HL-60 (cell line): ENCODE measurements around the gene IL20.

Experiments used
- DNase-seq, 2 experiments: peaks; one replicate each; pipeline ENCODE4 v3.0.0-alpha.2; 2010 to 2020; ENCODE audit warnings: low read depth in 1 of 2, low spot score in 1 of 2
- H3K27ac ChIP-seq: fragments of 250-450 bp; sonication (Bioruptor Pico); replicated peaks from 2 replicates; pipeline ENCODE4 v1.5.1; 2020; ENCODE audit warnings: mild to moderate bottlenecking, moderate library complexity
- H3K27me3 ChIP-seq: fragments of 250-450 bp; sonication (Bioruptor Pico); 2 replicates; pipeline ENCODE4 v1.5.1; 2021; ENCODE audit warnings: mild to moderate bottlenecking, moderate library complexity; ENCODE audit not compliant: insufficient read depth, poor library complexity, severe bottlenecking
- H3K4me3 ChIP-seq: replicated peaks from 2 replicates; pipeline ENCODE4 v1.5.1; 2011; ENCODE audit warnings: mild to moderate bottlenecking, control low read depth, low read length; ENCODE audit not compliant: insufficient read depth
- GABPA ChIP-seq: IDR thresholded peaks from 2 replicates; pipeline ENCODE4 v1.6.1; 2012; ENCODE audit warnings: low read depth
- POLR2AphosphoS5 ChIP-seq: IDR thresholded peaks from 2 replicates; pipeline ENCODE4 v1.6.1; 2012; ENCODE audit warnings: low read depth
- SPI1 ChIP-seq: IDR thresholded peaks from 2 replicates; pipeline ENCODE4 v1.6.1; 2012; ENCODE audit warnings: low read depth, mild to moderate bottlenecking, borderline replicate concordance
- TF ChIP-seq, protein P1 (sequence below): IDR thresholded peaks from one replicate; pipeline ENCODE4 v1.5.1; 2011; ENCODE audit warnings: low read length, control low read depth, inconsistent platforms; ENCODE audit not compliant: insufficient read depth
- TF ChIP-seq, protein P2 (sequence below): IDR thresholded peaks from 2 replicates; pipeline ENCODE4 v1.6.1; 2012; ENCODE audit warnings: low read depth; ENCODE audit not compliant: insufficient replicate concordance

Gene IL20

DNA sequence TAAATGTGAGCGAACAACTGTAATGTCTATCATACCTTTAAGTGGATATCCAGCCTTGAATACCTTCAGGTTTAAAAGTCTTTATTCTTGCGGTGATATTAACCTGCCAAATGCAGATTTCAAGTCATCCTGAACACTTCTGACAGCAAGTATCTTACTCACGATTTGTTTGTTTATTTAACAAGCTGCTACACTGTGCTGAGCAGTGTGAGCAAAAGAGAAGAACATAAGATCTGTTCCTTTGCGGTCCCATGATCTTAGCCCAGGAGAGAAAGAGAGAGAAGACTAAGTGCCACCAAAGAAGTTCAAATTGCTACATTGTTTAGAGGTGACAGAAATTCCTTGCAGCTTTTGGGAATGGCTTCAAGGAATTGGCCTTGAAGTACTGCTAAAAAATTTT lies 22.3 kb downstream of the IL20 start:
- peaks cover 18% of the 10 kb centered on the region for H3K27me3 ChIP-seq
- H3K4me3 ChIP-seq = no peak overlapping the region
- no peak for DNase-seq
- H3K27ac ChIP-seq = no peak overlapping the region
- TF ChIP-seq, protein P1, sequence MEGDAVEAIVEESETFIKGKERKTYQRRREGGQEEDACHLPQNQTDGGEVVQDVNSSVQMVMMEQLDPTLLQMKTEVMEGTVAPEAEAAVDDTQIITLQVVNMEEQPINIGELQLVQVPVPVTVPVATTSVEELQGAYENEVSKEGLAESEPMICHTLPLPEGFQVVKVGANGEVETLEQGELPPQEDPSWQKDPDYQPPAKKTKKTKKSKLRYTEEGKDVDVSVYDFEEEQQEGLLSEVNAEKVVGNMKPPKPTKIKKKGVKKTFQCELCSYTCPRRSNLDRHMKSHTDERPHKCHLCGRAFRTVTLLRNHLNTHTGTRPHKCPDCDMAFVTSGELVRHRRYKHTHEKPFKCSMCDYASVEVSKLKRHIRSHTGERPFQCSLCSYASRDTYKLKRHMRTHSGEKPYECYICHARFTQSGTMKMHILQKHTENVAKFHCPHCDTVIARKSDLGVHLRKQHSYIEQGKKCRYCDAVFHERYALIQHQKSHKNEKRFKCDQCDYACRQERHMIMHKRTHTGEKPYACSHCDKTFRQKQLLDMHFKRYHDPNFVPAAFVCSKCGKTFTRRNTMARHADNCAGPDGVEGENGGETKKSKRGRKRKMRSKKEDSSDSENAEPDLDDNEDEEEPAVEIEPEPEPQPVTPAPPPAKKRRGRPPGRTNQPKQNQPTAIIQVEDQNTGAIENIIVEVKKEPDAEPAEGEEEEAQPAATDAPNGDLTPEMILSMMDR = no peak
- TF ChIP-seq, protein P2, sequence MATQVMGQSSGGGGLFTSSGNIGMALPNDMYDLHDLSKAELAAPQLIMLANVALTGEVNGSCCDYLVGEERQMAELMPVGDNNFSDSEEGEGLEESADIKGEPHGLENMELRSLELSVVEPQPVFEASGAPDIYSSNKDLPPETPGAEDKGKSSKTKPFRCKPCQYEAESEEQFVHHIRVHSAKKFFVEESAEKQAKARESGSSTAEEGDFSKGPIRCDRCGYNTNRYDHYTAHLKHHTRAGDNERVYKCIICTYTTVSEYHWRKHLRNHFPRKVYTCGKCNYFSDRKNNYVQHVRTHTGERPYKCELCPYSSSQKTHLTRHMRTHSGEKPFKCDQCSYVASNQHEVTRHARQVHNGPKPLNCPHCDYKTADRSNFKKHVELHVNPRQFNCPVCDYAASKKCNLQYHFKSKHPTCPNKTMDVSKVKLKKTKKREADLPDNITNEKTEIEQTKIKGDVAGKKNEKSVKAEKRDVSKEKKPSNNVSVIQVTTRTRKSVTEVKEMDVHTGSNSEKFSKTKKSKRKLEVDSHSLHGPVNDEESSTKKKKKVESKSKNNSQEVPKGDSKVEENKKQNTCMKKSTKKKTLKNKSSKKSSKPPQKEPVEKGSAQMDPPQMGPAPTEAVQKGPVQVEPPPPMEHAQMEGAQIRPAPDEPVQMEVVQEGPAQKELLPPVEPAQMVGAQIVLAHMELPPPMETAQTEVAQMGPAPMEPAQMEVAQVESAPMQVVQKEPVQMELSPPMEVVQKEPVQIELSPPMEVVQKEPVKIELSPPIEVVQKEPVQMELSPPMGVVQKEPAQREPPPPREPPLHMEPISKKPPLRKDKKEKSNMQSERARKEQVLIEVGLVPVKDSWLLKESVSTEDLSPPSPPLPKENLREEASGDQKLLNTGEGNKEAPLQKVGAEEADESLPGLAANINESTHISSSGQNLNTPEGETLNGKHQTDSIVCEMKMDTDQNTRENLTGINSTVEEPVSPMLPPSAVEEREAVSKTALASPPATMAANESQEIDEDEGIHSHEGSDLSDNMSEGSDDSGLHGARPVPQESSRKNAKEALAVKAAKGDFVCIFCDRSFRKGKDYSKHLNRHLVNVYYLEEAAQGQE = no peak
- TF ChIP-seq SPI1 (no peak), GABPA (no peak), POLR2AphosphoS5 (no peak)

DNA sequence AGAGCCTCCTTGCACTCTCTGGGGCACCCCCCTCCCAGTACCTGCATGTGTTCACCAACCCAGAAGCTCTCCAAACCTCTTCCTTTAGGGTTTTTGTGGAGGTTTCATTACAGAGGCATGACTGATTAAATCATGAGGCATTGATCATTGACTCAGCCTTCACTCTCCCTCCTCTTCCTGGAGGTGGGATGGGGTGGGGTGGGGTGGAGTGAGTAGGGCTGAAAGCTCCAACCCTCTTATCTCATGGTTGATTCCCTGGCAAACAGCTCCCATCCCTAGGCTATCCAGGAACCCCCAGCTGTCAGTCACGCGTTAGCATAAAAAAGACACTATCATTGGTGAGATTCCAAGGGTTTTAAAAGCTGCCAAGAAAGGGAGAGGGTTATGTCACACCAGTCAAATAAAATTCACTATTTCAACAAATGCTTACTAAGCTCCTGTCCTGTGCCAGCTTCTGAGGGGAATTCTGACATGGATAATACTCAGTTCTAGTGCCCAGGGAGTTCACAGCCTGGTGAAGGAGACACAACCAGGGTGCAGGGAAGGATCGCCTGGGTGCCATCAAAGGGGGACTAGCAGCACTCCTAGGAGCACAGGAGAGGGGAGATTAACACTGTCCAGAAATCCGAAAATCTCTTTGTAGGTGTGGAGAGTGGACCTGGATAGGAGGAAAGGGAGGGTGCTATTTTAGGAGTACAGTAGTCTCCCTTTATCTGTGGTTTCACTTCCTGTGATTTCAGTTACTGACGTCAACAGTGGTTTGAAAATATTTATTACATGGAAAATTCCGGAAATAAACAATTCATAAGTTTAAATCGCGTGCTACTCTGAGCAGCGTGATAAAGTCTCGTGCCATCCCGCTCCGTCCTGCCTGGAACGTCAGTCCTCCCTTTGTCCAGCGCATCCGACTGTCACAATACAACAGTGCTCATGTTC lies 25.0 kb downstream of the IL20 start:
- Histone ChIP-seq H3K27ac (no peak overlapping the region), H3K27me3 (peaks cover 16% of the 10 kb centered on the region), H3K4me3 (no peak overlapping the region)
- no peak for TF ChIP-seq GABPA
- DNase-seq = no peak

DNA sequence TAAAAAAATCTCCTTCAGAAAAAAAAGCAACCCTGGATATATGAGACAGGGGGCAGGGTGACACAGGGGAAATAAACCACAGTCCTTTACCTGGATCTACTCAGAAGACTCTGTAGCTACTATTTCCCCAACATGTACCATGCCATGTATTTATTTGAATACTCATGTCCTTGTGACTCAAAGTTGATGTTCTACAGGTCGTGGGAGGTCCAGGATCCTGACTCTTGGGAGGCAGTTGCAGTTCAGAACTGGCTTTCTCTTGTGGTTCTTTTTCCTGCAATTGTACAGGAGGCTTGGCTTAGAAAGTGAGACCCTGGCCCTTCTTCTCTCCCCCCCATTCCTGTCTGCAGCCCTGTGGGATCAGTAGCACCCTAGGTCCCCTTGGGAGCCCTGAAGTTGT lies 26.0 kb downstream of the IL20 start:
- no peak for DNase-seq
- peaks cover 16% of the 10 kb centered on the region for H3K27me3 ChIP-seq
- TF ChIP-seq, protein P1 = no peak
- TF ChIP-seq, protein P2 = no peak
- TF ChIP-seq GABPA = no peak
- TF ChIP-seq SPI1 = no peak
- no peak for TF ChIP-seq POLR2AphosphoS5
- no peak overlapping the region for H3K27ac ChIP-seq
- H3K4me3 ChIP-seq = no peak overlapping the region

DNA sequence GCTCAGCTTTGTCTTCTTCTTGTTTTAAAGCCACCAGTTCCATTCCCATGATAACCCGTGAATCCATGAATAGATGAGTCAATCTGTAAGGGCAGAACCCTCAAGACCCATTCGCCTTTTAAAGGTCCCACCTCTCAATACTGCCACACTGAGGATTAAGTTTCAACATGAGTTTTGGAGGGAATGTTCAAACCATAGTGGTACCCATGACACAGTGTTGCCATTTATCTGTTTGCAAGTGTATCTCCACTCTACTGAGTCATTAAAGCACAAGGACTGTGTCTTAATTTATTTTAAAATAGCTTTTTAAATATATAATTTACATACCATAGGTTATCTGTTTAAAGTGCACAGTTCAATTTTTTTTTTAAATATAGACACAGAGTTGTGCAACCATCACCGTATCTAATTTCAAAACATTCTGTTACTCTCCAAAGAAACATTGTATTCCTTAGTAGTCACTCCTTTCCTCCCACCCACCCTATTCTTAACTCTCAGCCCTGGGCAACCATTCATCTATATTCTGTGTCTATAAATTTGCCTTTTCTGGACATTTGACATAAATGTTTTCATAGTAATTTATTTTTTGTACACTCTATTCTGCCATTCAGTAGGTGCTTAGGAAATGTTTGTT lies 27.0 kb downstream of the IL20 start:
- DNase-seq = no peak
- Histone ChIP-seq H3K27ac (no peak overlapping the region), H3K27me3 (peaks cover 13% of the 10 kb centered on the region), H3K4me3 (no peak overlapping the region)
- TF ChIP-seq, protein P1 = no peak
- no peak for TF ChIP-seq GABPA
- TF ChIP-seq POLR2AphosphoS5 = no peak
- no peak for TF ChIP-seq SPI1
- TF ChIP-seq, protein P2 = no peak
